ENCODE measurements around the gene TRIM71.

GRCh38 chr3:32871273-32871672, 53.5 kb downstream of the TRIM71 start:
- TF ChIP-seq POLR2AphosphoS5 (IDR thresholded peaks at IDR 0.05), result no peak
- no peak for TF ChIP-seq CTCF (IDR thresholded peaks at IDR 0.05; ENCODE audit: poor library complexity, severe bottlenecking)
